ENCODE results near the gene FFAR4. TPM values are rescaled to one million over a fixed set of nuclear protein-coding genes. Genes with fewer than 3 reads are reported as not detected.
A peak's percentile ranks its signal among the peaks of the same experiment; 100 is the strongest.

FFAR4 gene
- total and polyA plus RNA-seq, 2 of the 8 experiments (the other 6 are each of a cell fraction or from before 2014, with no cell fraction given): not detected

DNA sequence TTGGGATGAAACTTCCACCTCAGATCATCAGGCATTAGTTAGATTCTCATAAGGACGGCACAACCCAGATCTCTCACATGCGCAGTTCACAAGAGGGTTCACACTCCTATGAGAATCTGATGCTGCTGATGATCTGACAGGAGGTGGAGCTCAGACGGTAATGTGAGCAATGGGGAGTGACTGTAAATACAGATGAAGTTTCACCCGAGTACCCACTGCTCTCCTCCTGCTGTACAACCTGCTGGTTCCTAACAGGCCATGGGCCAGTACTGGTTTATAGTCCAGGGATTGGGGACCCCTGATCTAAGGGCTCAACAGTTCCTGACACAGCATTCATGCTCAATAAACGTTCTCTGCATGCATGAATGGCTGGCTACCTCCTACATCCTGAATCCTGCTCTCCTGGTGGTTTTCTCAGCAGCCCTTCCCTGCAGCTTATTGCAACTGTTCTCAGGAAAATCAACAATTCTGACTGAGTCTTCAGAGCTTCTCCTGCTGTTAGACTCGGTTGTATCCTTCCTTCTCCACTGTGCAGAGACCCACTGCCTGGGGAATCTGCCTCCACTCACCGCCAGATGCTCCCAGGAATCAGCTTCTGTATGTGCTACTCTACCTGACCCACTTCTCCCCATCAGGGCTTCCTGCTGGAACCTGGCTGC lies 63.3 kb downstream of the FFAR4 start:
- POLR2A ChIA-PET (ENCODE audit: partially characterized antibody): no interaction called here
- Histone ChIP-seq H3K27ac (ENCODE audit: low read depth, low read length) (no peak overlapping the region), H3K14ac (ENCODE audit: insufficient read length) (no peak overlapping the region), H3K4me3 (ENCODE audit: extremely low read depth in 1 of 4, insufficient read depth in 2 of 4, low read depth in 3 of 4, low read length in 4 of 4) (no peak overlapping the region), H2BK12ac (ENCODE audit: low read depth, low read length) (no peak overlapping the region), H2AFZ (ENCODE audit: low read length) (peak overlapping the region; percentile 44; the same call in 1 of the 2 replicates), H4K91ac (replicated peaks; ENCODE audit: insufficient read length, low read length) (no peak overlapping the region), H3K9me3 (ENCODE audit: insufficient read depth in 2 of 2, low read depth in 1 of 2, low read length in 1 of 2) (no peaks in the 10 kb centered on the region), H3K18ac (ENCODE audit: extremely low read depth, low read length) (no peak overlapping the region), H3K79me1 (ENCODE audit: low read depth, low read length) (no peaks in the 10 kb centered on the region), H3K4me1 (replicated peaks in 1 of 4; ENCODE audit: control insufficient read depth in 3 of 4, insufficient read depth in 4 of 4, low read length in 3 of 4) (peaks cover 0 to 2% (median 0%) of the 10 kb centered on the region in 4 experiments; a peak in 1 of 7 replicates), H3K27me3 (replicated peaks in 1 of 4; ENCODE audit: control insufficient read depth in 3 of 4, extremely low read depth in 1 of 4, insufficient read depth in 3 of 4, low read length in 3 of 4) (no peaks in the 10 kb centered on the region), H2BK120ac (replicated peaks; ENCODE audit: low read depth, low read length) (no peak overlapping the region), H4K8ac (ENCODE audit: extremely low read depth, insufficient read depth, low read length) (no peak overlapping the region), H2BK20ac (ENCODE audit: low read length) (no peak overlapping the region), H4K5ac (ENCODE audit: insufficient read length, low read depth, low read length) (no peak overlapping the region), H3K4ac (replicated peaks; ENCODE audit: insufficient read length, low read depth, low read length) (no peak overlapping the region), H3K23ac (ENCODE audit: insufficient read length) (no peak overlapping the region), H3K56ac (replicated peaks; ENCODE audit: insufficient read length, low read depth, low read length) (no peak overlapping the region), H3K23me2 (ENCODE audit: low read depth, low read length) (no peaks in the 10 kb centered on the region), H3K36me3 (ENCODE audit: control insufficient read depth in 2 of 4, insufficient read depth in 4 of 4, low read length in 3 of 4) (no peaks in the 10 kb centered on the region), H2BK5ac (ENCODE audit: low read depth, low read length) (no peak overlapping the region), H3K79me2 (ENCODE audit: control insufficient read depth in 1 of 2, insufficient read depth in 2 of 2, low read length in 2 of 2) (no peaks in the 10 kb centered on the region), H4K20me1 (replicated peaks in 1 of 2; ENCODE audit: control insufficient read depth in 1 of 2, insufficient read depth in 2 of 2, low read length in 2 of 2) (no peaks in the 10 kb centered on the region), H2AK5ac (ENCODE audit: low read depth, low read length) (no peak overlapping the region), H3K4me2 (ENCODE audit: insufficient read depth in 1 of 2, low read depth in 2 of 2, low read length in 2 of 2) (no peak overlapping the region), H2BK15ac (ENCODE audit: low read length) (no peak overlapping the region), H3K9ac (replicated peaks in 1 of 4; ENCODE audit: extremely low read depth in 1 of 4, low read depth in 3 of 4, low read length in 3 of 4) (no peak overlapping the region)
- 85% methylated on average over 7 of the region's 7 CpGs; no CpG with 5 or more reads in 1 of the 2 experiments for WGBS, 2 experiments (ENCODE audit: extremely low coverage in 1 of 2, insufficient coverage in 1 of 2, insufficient read length in 1 of 2, insufficient replicate concordance in 2 of 2, low coverage in 1 of 2, low lambda C conversion rate in 2 of 2, missing lambda C conversion rate in 1 of 2)
- FAIRE-seq (no peak), DNase-seq (ENCODE audit: low read depth in 1 of 2, low spot score in 2 of 2) (no peak)
- CTCF ChIA-PET (ENCODE audit: partially characterized antibody): interaction anchor here (0.8 kb wide), 1 partner anchor 16 kb away, joined by 4 read pairs; no protein-coding TSS in a partner anchor
- TF ChIP-seq FOSL1 (IDR thresholded peaks at IDR 0.05; ENCODE audit: insufficient read depth, low read depth, low read length): no peak
- TF ChIP-seq TCF12 (IDR thresholded peaks at IDR 0.05; ENCODE audit: low read depth, low read length): no peak
- no peak for TF ChIP-seq GABPA (IDR thresholded peaks at IDR 0.05; ENCODE audit: borderline replicate concordance, insufficient read depth, low read length)
- TF ChIP-seq POLR2AphosphoS5 (IDR thresholded peaks at IDR 0.05; ENCODE audit: low read depth, low read length): no peak
- TF ChIP-seq KDM1A (IDR thresholded peaks at IDR 0.05; ENCODE audit: borderline replicate concordance, low read length): no peak
- no peak for TF ChIP-seq ASH2L (IDR thresholded peaks at IDR 0.05; ENCODE audit: low read length)

Data from H1 (cell line).